Bronchial epithelial cell (primary cell): ENCODE measurements around the gene RAB6B. TPM values are rescaled to one million over a fixed set of nuclear protein-coding genes. Genes with fewer than 3 reads are reported as not detected.

Source experiments
- DNase-seq: peaks from one replicate; pipeline ENCODE4 v3.0.0-alpha.2; 2010; ENCODE audit warnings: low read depth
- FAIRE-seq: peaks from 2 replicates; lab custom pipeline; 2011; peaks lifted over from hg19 to GRCh38; lab: Jason Lieb, UNC
- H3K27me3 ChIP-seq: 2 replicates; pipeline ENCODE4 v1.5.1; 2011; ENCODE audit warnings: low read length; ENCODE audit not compliant: control insufficient read depth, insufficient read depth
- H3K36me3 ChIP-seq: 2 replicates; pipeline ENCODE4 v1.5.1; 2011; ENCODE audit warnings: low read length; ENCODE audit not compliant: control insufficient read depth, insufficient read depth
- H3K4me3 ChIP-seq: 2 replicates; pipeline ENCODE4 v1.5.1; 2011; ENCODE audit warnings: mild to moderate bottlenecking, low read depth, low read length, control low read depth
- total RNA-seq: library from RNA; depleted of rRNA; stranded (reverse); fragments of >200 nt; gene quantifications from 2 replicates; pipeline ENCODE4 v1.2.1, GENCODE V29; 2014
- TF ChIP-seq, protein P1 (sequence below): IDR thresholded peaks from 2 replicates; pipeline ENCODE4 v1.5.1; 2011; ENCODE audit warnings: mild to moderate bottlenecking, moderate library complexity, low read length, control low read depth, inconsistent platforms; ENCODE audit not compliant: insufficient read depth, severe bottlenecking

RAB6B gene
- total RNA-seq, 1 donor from 2014 or later: under 0.01 TPM

DNA sequence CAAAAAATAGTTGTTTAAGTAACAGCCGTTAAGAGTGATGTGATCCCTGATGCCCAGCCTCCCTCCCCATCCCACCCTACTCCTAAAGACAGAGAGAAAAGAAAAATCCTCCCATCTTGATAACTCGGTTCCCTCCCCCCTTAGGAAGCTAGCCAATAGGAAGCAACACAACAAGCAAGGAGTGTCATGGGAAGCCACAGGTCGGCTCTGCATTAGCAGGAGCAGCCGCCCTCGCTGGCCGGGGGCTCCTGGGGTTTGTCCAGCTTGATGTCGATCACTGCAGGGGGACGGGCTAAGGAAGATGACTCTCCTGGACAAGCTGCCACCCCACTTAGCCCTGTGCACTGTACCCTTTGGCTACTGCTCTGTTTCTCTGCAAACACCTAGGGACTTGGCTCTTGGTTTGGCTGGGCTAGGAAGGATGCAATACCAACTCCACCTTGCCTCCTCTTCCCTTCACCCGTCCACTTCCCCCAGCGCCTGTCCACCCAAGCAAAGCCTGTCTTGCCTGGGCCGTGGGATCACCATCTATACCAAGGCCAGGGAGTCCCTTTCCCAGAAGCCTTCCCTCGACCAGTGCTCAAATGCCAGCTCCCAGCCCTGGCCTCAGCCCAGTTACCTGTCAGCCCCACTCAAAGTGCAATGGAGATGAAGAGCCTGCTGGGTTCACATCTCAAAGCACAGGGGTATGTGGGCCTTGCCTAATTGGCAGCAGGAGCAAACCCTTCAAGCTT is 66.9 kb downstream of the RAB6B start:
- no peaks in the 10 kb centered on the region for H3K27me3 ChIP-seq
- H3K4me3 ChIP-seq: no peak overlapping the region
- FAIRE-seq (no peak), DNase-seq (no peak)
- TF ChIP-seq, protein P1, sequence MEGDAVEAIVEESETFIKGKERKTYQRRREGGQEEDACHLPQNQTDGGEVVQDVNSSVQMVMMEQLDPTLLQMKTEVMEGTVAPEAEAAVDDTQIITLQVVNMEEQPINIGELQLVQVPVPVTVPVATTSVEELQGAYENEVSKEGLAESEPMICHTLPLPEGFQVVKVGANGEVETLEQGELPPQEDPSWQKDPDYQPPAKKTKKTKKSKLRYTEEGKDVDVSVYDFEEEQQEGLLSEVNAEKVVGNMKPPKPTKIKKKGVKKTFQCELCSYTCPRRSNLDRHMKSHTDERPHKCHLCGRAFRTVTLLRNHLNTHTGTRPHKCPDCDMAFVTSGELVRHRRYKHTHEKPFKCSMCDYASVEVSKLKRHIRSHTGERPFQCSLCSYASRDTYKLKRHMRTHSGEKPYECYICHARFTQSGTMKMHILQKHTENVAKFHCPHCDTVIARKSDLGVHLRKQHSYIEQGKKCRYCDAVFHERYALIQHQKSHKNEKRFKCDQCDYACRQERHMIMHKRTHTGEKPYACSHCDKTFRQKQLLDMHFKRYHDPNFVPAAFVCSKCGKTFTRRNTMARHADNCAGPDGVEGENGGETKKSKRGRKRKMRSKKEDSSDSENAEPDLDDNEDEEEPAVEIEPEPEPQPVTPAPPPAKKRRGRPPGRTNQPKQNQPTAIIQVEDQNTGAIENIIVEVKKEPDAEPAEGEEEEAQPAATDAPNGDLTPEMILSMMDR: no peak
- H3K36me3 ChIP-seq: peaks cover 1% of the 10 kb centered on the region

GRCh38 chr3:133827684-133828083 is 68.0 kb downstream of the RAB6B start:
- no peaks in the 10 kb centered on the region for H3K27me3 ChIP-seq
- DNase-seq (no peak), FAIRE-seq (no peak)

DNA sequence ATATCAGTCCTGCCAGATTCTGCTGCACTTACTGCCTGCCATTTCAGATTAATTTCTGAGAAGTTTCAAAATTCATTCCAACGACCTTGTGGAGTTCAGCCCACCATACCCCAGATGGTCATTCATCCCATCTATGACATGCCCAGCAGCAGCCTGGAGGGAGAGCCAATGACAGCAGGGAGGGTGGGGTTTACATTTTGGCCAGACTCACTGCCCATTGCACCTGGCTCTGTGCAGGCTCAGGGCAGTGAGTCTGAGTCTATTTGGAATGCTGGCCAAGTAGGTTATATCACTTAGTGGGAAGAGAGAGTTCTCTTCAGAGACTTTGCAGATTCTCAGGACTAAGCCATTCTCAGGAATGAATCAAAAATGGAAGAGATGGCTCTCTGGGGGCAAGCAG is 68.5 kb downstream of the RAB6B start:
- TF ChIP-seq, protein P1: no peak
- Histone ChIP-seq H3K27me3 (no peaks in the 10 kb centered on the region), H3K4me3 (no peak overlapping the region), H3K36me3 (peaks cover 6% of the 10 kb centered on the region)
- FAIRE-seq (no peak), DNase-seq (no peak)

More at GRCh38 chr3:133827684-133828083, 68.0 kb downstream of the RAB6B start:
- H3K36me3 ChIP-seq: peaks cover 3% of the 10 kb centered on the region
- no peak overlapping the region for H3K4me3 ChIP-seq
- TF ChIP-seq, protein P1: no peak

GRCh38 chr3:133825969-133826727 is 69.5 kb downstream of the RAB6B start:
- TF ChIP-seq, protein P1: no peak
- H3K4me3 ChIP-seq: no peak overlapping the region
- peaks cover 6% of the 10 kb centered on the region for H3K36me3 ChIP-seq
- H3K27me3 ChIP-seq: no peaks in the 10 kb centered on the region
- FAIRE-seq: no peak
- DNase-seq: no peak

DNA sequence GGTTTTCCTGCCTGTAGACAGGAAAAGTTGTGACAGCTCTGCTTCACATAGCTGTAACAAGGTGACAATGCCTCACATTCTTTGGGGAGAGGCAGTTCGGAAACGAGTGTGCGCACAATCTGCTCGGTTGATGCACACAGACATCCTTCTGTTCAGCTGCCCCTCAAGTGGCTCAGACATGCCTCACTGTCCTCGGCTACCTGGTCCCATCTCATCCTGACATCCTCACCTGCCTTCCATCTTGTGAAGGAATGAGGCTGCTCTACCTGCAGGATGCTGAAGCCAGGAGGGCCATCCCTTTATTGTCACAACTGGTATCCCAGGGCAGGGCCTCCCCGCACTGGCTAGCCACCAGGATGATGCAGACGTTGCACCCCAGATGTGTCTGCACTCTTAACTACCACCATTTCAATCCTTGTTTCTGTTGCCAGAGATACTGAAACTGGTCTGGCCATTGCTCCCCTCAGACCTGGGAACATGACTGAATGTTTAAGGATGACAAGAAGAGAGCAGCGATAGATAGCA is 70.7 kb downstream of the RAB6B start:
- FAIRE-seq: peak; percentile 83
- Histone ChIP-seq H3K27me3 (no peaks in the 10 kb centered on the region), H3K36me3 (peaks cover 7% of the 10 kb centered on the region), H3K4me3 (no peak overlapping the region)
- DNase-seq: no peak
- TF ChIP-seq, protein P1: no peak
